Suprapubic skin (tissue), 4 donors: Measurements from ENCODE around the gene VLDLR. TPM values are rescaled to one million over a fixed set of nuclear protein-coding genes. Genes with fewer than 3 reads are reported as not detected.

Experiments used
- DNase-seq, 2 donors: peaks; one replicate each; pipeline ENCODE4 v3.0.0-alpha.2; 2019; ENCODE audit warnings: low spot score in 2 of 2
- H3K27ac ChIP-seq: fragments of 200-600 bp; sonication (generic); one replicate; pipeline ENCODE4 v1.5.1; 2019
- H3K27me3 ChIP-seq: fragments of 200-600 bp; sonication (generic); one replicate; pipeline ENCODE4 v1.5.1; 2019
- H3K36me3 ChIP-seq: fragments of 200-600 bp; sonication (generic); one replicate; pipeline ENCODE4 v1.5.1; 2019
- H3K4me1 ChIP-seq: fragments of 200-600 bp; sonication (generic); one replicate; pipeline ENCODE4 v1.5.1; 2019
- H3K4me3 ChIP-seq: fragments of 200-600 bp; sonication (generic); one replicate; pipeline ENCODE4 v1.5.1; 2019; ENCODE audit warnings: mild to moderate bottlenecking
- H3K9me3 ChIP-seq: fragments of 200-600 bp; sonication (generic); one replicate; pipeline ENCODE4 v1.5.1; 2019
- CTCF ChIP-seq, 2 donors: fragments of 200-600 bp in 1 of 2; fragments of 450-650 bp in 1 of 2; sonication (generic) in 1 of 2; IDR thresholded peaks; one replicate each; pipeline ENCODE4 v1.5.1; 2016 to 2019; ENCODE audit warnings: antibody characterized with exemption in 2 of 2, mild to moderate bottlenecking in 1 of 2, moderate library complexity in 1 of 2
- EP300 ChIP-seq: sonication (generic); formaldehyde crosslinking; IDR thresholded peaks from one replicate; pipeline ENCODE4 v1.6.1; 2017; ENCODE audit warnings: antibody characterized with exemption
- POLR2A ChIP-seq, 2 donors: fragments of 450-650 bp; IDR thresholded peaks; one replicate each; pipeline ENCODE4 v1.6.1; 2017; ENCODE audit warnings: antibody characterized with exemption in 2 of 2, mild to moderate bottlenecking in 2 of 2, moderate library complexity in 2 of 2
- POLR2AphosphoS5 ChIP-seq, 3 donors: sonication (generic); formaldehyde crosslinking; IDR thresholded peaks; one replicate each; pipeline ENCODE4 v1.6.1; 2017; ENCODE audit warnings: antibody characterized with exemption in 3 of 3
- WGBS: methylation state at CpG from one replicate; pipeline ENCODE4 v1.1.5; 2018; 5-methylcytosine and 5-hydroxymethylcytosine counted together
- total RNA-seq, 4 donors: library from RNA; depleted of rRNA; stranded (reverse); fragments of >200 nt; gene quantifications; one replicate each; pipeline ENCODE4 v1.1.0, GENCODE V29; 2016

The VLDLR gene
- total RNA-seq, 4 donors from 2014 or later = 1.1 to 8.4 (median 6.9) TPM

- Histone ChIP-seq H3K4me3 (no peak overlapping the region), H3K27ac (no peak overlapping the region), H3K4me1 (no peaks in the 10 kb centered on the region), H3K27me3 (no peaks in the 10 kb centered on the region), H3K36me3 (no peaks in the 10 kb centered on the region), H3K9me3 (no peaks in the 10 kb centered on the region)
- DNase-seq = no peak
- no peak for TF ChIP-seq CTCF (IDR thresholded peaks at IDR 0.05)
- TF ChIP-seq EP300 = no peak
- TF ChIP-seq POLR2AphosphoS5 (IDR thresholded peaks at IDR 0.05) = no peak
- no peak for TF ChIP-seq POLR2A (IDR thresholded peaks at IDR 0.05)
- WGBS = 92% methylated on average over 3 of the region's 3 CpGs
Measured at GRCh38 chr9:2634818-2635217, 13.2 kb downstream of the VLDLR start.

GRCh38 chr9:2635922-2636321 is 14.3 kb downstream of the VLDLR start:
- no peaks in the 10 kb centered on the region for H3K9me3 ChIP-seq
- H3K36me3 ChIP-seq = peaks cover 1% of the 10 kb centered on the region
- H3K4me1 ChIP-seq = no peaks in the 10 kb centered on the region
- H3K27me3 ChIP-seq = no peaks in the 10 kb centered on the region
- TF ChIP-seq POLR2A (IDR thresholded peaks at IDR 0.05) = no peak
- no peak for TF ChIP-seq EP300
- no peak for TF ChIP-seq POLR2AphosphoS5 (IDR thresholded peaks at IDR 0.05)
- no peak for TF ChIP-seq CTCF (IDR thresholded peaks at IDR 0.05)
- no peak overlapping the region for H3K27ac ChIP-seq
- WGBS = 87% methylated on average over 2 of the region's 2 CpGs
- DNase-seq = no peak
- no peak overlapping the region for H3K4me3 ChIP-seq

- WGBS = 94% methylated on average over 10 of the region's 10 CpGs
- Histone ChIP-seq H3K4me3 (no peak overlapping the region), H3K9me3 (no peaks in the 10 kb centered on the region), H3K36me3 (peaks cover 13% of the 10 kb centered on the region), H3K27me3 (no peaks in the 10 kb centered on the region), H3K27ac (no peak overlapping the region), H3K4me1 (no peaks in the 10 kb centered on the region)
- no peak for DNase-seq
- no peak for TF ChIP-seq POLR2A (IDR thresholded peaks at IDR 0.05)
- no peak for TF ChIP-seq POLR2AphosphoS5 (IDR thresholded peaks at IDR 0.05)
- TF ChIP-seq CTCF (IDR thresholded peaks at IDR 0.05) = no peak
- no peak for TF ChIP-seq EP300
Measured at GRCh38 chr9:2637390-2637789, 15.8 kb downstream of the VLDLR start.

GRCh38 chr9:2638871-2639673 is 17.5 kb downstream of the VLDLR start:
- H3K27me3 ChIP-seq = no peaks in the 10 kb centered on the region
- H3K9me3 ChIP-seq = no peaks in the 10 kb centered on the region
- DNase-seq = no peak
- WGBS = 83% methylated on average over 3 of the region's 3 CpGs
- no peaks in the 10 kb centered on the region for H3K4me1 ChIP-seq
- H3K4me3 ChIP-seq = no peak overlapping the region
- no peak overlapping the region for H3K27ac ChIP-seq
- peaks cover 21% of the 10 kb centered on the region for H3K36me3 ChIP-seq
- no peak for TF ChIP-seq CTCF (IDR thresholded peaks at IDR 0.05)

GRCh38 chr9:2639786-2640185 is 18.2 kb downstream of the VLDLR start:
- H3K36me3 ChIP-seq = peaks cover 24% of the 10 kb centered on the region
- DNase-seq = no peak
- no peaks in the 10 kb centered on the region for H3K9me3 ChIP-seq
- 90% methylated on average over 7 of the region's 7 CpGs for WGBS
- no peak overlapping the region for H3K27ac ChIP-seq
- H3K4me1 ChIP-seq = no peaks in the 10 kb centered on the region
- H3K4me3 ChIP-seq = no peak overlapping the region
- TF ChIP-seq POLR2AphosphoS5 (IDR thresholded peaks at IDR 0.05) (no peak), CTCF (IDR thresholded peaks at IDR 0.05) (no peak), POLR2A (IDR thresholded peaks at IDR 0.05) (no peak), EP300 (no peak)
- H3K27me3 ChIP-seq = no peaks in the 10 kb centered on the region
